HK-2 (cell line): Measurements from ENCODE around the gene CTCFL.
A peak's percentile ranks its signal among the peaks of the same experiment; 100 is the strongest.
"Not testable (repeated sequence)": the region's sequence is repeated elsewhere in the genome, so short reads cannot be mapped to it uniquely, and the experiment has no call there.

ENCODE experiments used
- DNase-seq: peaks from one replicate; pipeline ENCODE4 v3.0.0-alpha.2; 2018; ENCODE audit not compliant: unreplicated experiment

CTCFL gene

GRCh38 chr20:57536771-57537724 lies 12.1 kb upstream of the CTCFL start:
- no peak for DNase-seq

- DNase-seq: no peak
Measured at GRCh38 chr20:57536120-57536708, 11.3 kb upstream of the CTCFL start.

GRCh38 chr20:57535297-57535696 lies 10.4 kb upstream of the CTCFL start:
- no peak for DNase-seq

- no peak for DNase-seq
Measured at GRCh38 chr20:57532104-57532503, 7.2 kb upstream of the CTCFL start.

GRCh38 chr20:57530327-57530981 lies 5.5 kb upstream of the CTCFL start:
- no peak for DNase-seq

- no peak for DNase-seq
Measured at GRCh38 chr20:57529810-57530209, 4.9 kb upstream of the CTCFL start.

- DNase-seq: no peak
Measured at GRCh38 chr20:57529160-57529585, 4.2 kb upstream of the CTCFL start.

GRCh38 chr20:57528148-57528547 lies 3.2 kb upstream of the CTCFL start:
- no peak for DNase-seq

- DNase-seq: no peak
Measured at GRCh38 chr20:57527728-57528127, 2.8 kb upstream of the CTCFL start.

- DNase-seq: no peak
Measured at GRCh38 chr20:57526885-57527460, 2.0 kb upstream of the CTCFL start.

GRCh38 chr20:57526087-57526884 lies 1.3 kb upstream of the CTCFL start:
- no peak for DNase-seq

- no peak for DNase-seq
Measured at GRCh38 chr20:57525328-57526086, 567 bp upstream of the CTCFL start.

GRCh38 chr20:57523782-57524181 lies 1.2 kb downstream of the CTCFL start:
- no peak for DNase-seq

- no peak for DNase-seq
Measured at GRCh38 chr20:57522380-57523140, 2.4 kb downstream of the CTCFL start.

- no peak for DNase-seq
Measured at GRCh38 chr20:57517904-57518303, 7.0 kb downstream of the CTCFL start.

GRCh38 chr20:57514273-57514751 lies 10.6 kb downstream of the CTCFL start:
- peak; percentile 51 for DNase-seq

- DNase-seq: no peak
Measured at GRCh38 chr20:57513199-57513598, 11.7 kb downstream of the CTCFL start.

GRCh38 chr20:57512432-57512831 lies 12.5 kb downstream of the CTCFL start:
- DNase-seq: no peak

- not testable (repeated sequence) for DNase-seq
Measured at GRCh38 chr20:57511709-57512108, 13.2 kb downstream of the CTCFL start.
